OCI-LY7 (cell line): ENCODE results near the gene RREB1.

Experiments
- EZH2phosphoT487 ChIP-seq: fragments of 200-600 bp; sonication (generic); IDR thresholded peaks from 2 replicates; pipeline ENCODE4 v1.6.1; 2018; ENCODE audit warnings: low read depth, borderline replicate concordance, mild to moderate bottlenecking, mixed run types, antibody characterized with exemption, low read length, moderate library complexity, mixed read lengths
- TF ChIP-seq, protein P1 (sequence below): fragments of 200-600 bp; sonication (generic); conservative IDR thresholded peaks from 2 replicates; pipeline ENCODE4 v1.5.1; 2014; ENCODE audit warnings: mild to moderate bottlenecking, antibody characterized with exemption, low read length, moderate library complexity, mixed read lengths

DNA sequence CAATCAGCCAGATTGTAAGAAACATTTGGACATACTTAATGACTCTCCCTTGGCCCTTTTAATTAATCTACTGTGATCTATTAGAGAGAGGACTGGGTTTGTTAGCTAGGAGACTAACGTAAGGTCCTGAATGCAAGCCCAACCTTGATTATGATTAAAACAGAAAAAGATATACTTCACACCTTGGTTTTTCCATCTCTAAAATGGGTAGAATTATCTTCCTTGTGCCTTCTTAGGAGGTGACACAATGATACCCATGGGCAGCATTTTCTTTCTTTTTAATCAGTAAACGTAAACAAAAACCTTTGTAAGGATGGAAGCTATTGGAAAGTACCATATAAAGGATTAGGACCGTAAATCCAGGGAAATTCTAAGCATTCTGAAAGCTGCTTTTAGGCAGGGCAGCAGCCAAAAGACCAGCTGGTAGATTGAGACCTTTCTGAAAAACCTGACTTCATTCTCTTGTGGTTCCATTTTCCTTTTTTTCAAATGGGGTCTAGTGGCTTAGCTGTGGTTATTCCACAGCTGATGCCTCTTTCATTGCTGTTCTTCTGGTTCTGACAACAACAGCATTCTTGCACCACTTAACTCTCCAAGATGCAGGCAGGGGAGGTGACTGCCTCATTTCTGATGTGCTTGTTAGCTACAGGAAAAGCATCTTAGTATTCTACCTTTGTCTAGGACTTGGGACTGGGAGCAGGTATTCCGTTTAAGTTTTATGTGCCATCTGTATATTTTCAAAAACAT is 27.4 kb downstream of the RREB1 start:
- TF ChIP-seq, protein P1, sequence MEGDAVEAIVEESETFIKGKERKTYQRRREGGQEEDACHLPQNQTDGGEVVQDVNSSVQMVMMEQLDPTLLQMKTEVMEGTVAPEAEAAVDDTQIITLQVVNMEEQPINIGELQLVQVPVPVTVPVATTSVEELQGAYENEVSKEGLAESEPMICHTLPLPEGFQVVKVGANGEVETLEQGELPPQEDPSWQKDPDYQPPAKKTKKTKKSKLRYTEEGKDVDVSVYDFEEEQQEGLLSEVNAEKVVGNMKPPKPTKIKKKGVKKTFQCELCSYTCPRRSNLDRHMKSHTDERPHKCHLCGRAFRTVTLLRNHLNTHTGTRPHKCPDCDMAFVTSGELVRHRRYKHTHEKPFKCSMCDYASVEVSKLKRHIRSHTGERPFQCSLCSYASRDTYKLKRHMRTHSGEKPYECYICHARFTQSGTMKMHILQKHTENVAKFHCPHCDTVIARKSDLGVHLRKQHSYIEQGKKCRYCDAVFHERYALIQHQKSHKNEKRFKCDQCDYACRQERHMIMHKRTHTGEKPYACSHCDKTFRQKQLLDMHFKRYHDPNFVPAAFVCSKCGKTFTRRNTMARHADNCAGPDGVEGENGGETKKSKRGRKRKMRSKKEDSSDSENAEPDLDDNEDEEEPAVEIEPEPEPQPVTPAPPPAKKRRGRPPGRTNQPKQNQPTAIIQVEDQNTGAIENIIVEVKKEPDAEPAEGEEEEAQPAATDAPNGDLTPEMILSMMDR, result no peak
- no peak for TF ChIP-seq EZH2phosphoT487
